Caki2 (cell line): Measurements from ENCODE around the gene ITPRIPL2. TPM values are rescaled to one million over a fixed set of nuclear protein-coding genes. Genes with fewer than 3 reads are reported as not detected.

Source experiments
- DNase-seq: peaks from one replicate; pipeline ENCODE4 v3.0.0-alpha.2; 2015; ENCODE audit warnings: low read depth
- in situ Hi-C: cut with HindIII; loops from 2 replicates; pipeline ENCODE4 v1.10.0; 2016; ENCODE audit warnings: low sequenced_read_pairs, low pct_unique_long_range_greater_than_20kb, mixed read lengths
- total RNA-seq: library from RNA; depleted of rRNA; stranded (reverse); fragments of >200 nt; shearing (Covaris generic); gene quantifications from 2 replicates; pipeline ENCODE4 v1.2.3, GENCODE V29; 2014; ENCODE audit warnings: low replicate concordance

The ITPRIPL2 gene
- total RNA-seq, 1 experiment from 2014 or later = 19.7 TPM

- peak; percentile 64 for DNase-seq
- in situ Hi-C loops = loop anchor here (25.0 kb wide), 1 partner anchor 423 kb away; no protein-coding TSS in a partner anchor
These were observed 789 bp downstream of the ITPRIPL2 start for GRCh38 chr16:19114359-19115147.

- DNase-seq = no peak
- in situ Hi-C loops = loop anchor here (25.0 kb wide), 1 partner anchor 422 kb away; no protein-coding TSS in a partner anchor
These were observed 1.6 kb downstream of the ITPRIPL2 start for GRCh38 chr16:19115148-19116021.

GRCh38 chr16:19116711-19117449, 3.1 kb downstream of the ITPRIPL2 start:
- DNase-seq = no peak
- in situ Hi-C loops = loop anchor here (25.0 kb wide), 1 partner anchor 420 kb away; no protein-coding TSS in a partner anchor

GRCh38 chr16:19118938-19119431, 5.2 kb downstream of the ITPRIPL2 start:
- DNase-seq = peak; percentile 70
- in situ Hi-C loops = loop anchor here (25.0 kb wide), 1 partner anchor 418 kb away; no protein-coding TSS in a partner anchor

- in situ Hi-C loops = loop anchor here (25.0 kb wide), 1 partner anchor 418 kb away; no protein-coding TSS in a partner anchor
- no peak for DNase-seq
These were observed 5.8 kb downstream of the ITPRIPL2 start for GRCh38 chr16:19119564-19119963.

GRCh38 chr16:19123535-19124178, 9.9 kb downstream of the ITPRIPL2 start:
- in situ Hi-C loops = loop anchor here (25.0 kb wide), 1 partner anchor 414 kb away; no protein-coding TSS in a partner anchor
- DNase-seq = no peak

- in situ Hi-C loops = no loop called here
- DNase-seq = no peak
These were observed 12.5 kb downstream of the ITPRIPL2 start for GRCh38 chr16:19126300-19126699.

- in situ Hi-C loops = no loop called here
These were observed 13.4 kb downstream of the ITPRIPL2 start for GRCh38 chr16:19127205-19127604.

GRCh38 chr16:19127674-19128131, 13.9 kb downstream of the ITPRIPL2 start:
- no peak for DNase-seq
- in situ Hi-C loops = no loop called here

More at GRCh38 chr16:19127205-19127604, 13.4 kb downstream of the ITPRIPL2 start:
- no peak for DNase-seq

- in situ Hi-C loops = no loop called here
These were observed 14.9 kb downstream of the ITPRIPL2 start for GRCh38 chr16:19128454-19129200.

GRCh38 chr16:19130385-19130784, 16.6 kb downstream of the ITPRIPL2 start:
- DNase-seq = no peak
- in situ Hi-C loops = no loop called here

More at GRCh38 chr16:19128454-19129200, 14.9 kb downstream of the ITPRIPL2 start:
- no peak for DNase-seq

- in situ Hi-C loops = no loop called here
- DNase-seq = no peak
These were observed 17.4 kb downstream of the ITPRIPL2 start for GRCh38 chr16:19130852-19131824.

- no peak for DNase-seq
- in situ Hi-C loops = no loop called here
These were observed 18.1 kb downstream of the ITPRIPL2 start for GRCh38 chr16:19131825-19132218.

GRCh38 chr16:19132255-19132654, 18.5 kb downstream of the ITPRIPL2 start:
- in situ Hi-C loops = no loop called here
- DNase-seq = no peak

- in situ Hi-C loops = no loop called here
- DNase-seq = no peak
These were observed 19.1 kb downstream of the ITPRIPL2 start for GRCh38 chr16:19132898-19133297.

- DNase-seq = no peak
- in situ Hi-C loops = no loop called here
These were observed 19.8 kb downstream of the ITPRIPL2 start for GRCh38 chr16:19133600-19133999.
